ENCODE data around the gene LYZL1. TPM values are rescaled to one million over a fixed set of nuclear protein-coding genes. Genes with fewer than 3 reads are reported as not detected.

The LYZL1 gene
- total RNA-seq, 3 donors from 2014 or later, result not detected

DNA sequence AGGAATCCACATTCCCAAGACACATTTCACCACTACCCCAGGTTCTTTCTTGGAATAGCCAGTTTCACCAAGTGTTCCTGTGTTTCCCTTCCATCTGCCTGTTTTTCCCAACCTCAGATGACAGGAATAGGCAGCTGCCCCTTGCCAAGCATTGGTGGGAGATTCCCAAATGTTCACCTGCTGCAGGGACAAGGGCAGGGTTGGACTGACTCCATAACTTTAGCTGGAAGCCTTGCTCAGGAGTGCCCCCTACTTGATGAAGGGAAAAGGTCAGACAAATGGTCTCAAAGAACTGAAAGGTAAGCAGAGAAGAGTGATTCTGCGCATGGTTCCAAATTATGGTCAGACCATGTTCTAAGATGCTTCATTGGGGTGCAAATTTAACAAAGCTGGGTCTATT is 45.1 kb upstream of the LYZL1 start:
- DNase-seq (ENCODE audit: low spot score in 2 of 2), result no peak
- H3K4me3 ChIP-seq, result no peak overlapping the region
- H3K27ac ChIP-seq, result no peak overlapping the region
- TF ChIP-seq POLR2A (IDR thresholded peaks at IDR 0.05) (no peak), POLR2AphosphoS5 (IDR thresholded peaks at IDR 0.05) (no peak)
- TF ChIP-seq, protein P1, sequence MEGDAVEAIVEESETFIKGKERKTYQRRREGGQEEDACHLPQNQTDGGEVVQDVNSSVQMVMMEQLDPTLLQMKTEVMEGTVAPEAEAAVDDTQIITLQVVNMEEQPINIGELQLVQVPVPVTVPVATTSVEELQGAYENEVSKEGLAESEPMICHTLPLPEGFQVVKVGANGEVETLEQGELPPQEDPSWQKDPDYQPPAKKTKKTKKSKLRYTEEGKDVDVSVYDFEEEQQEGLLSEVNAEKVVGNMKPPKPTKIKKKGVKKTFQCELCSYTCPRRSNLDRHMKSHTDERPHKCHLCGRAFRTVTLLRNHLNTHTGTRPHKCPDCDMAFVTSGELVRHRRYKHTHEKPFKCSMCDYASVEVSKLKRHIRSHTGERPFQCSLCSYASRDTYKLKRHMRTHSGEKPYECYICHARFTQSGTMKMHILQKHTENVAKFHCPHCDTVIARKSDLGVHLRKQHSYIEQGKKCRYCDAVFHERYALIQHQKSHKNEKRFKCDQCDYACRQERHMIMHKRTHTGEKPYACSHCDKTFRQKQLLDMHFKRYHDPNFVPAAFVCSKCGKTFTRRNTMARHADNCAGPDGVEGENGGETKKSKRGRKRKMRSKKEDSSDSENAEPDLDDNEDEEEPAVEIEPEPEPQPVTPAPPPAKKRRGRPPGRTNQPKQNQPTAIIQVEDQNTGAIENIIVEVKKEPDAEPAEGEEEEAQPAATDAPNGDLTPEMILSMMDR (IDR thresholded peaks at IDR 0.05), result no peak
- no peaks in the 10 kb centered on the region for H3K36me3 ChIP-seq
- intact Hi-C loops (cut with DNase I; ENCODE audit: low total_unique reads), result no loop called here
- H3K9me3 ChIP-seq, result no peaks in the 10 kb centered on the region
- no peaks in the 10 kb centered on the region for H3K4me1 ChIP-seq
- no peaks in the 10 kb centered on the region for H3K27me3 ChIP-seq

DNA sequence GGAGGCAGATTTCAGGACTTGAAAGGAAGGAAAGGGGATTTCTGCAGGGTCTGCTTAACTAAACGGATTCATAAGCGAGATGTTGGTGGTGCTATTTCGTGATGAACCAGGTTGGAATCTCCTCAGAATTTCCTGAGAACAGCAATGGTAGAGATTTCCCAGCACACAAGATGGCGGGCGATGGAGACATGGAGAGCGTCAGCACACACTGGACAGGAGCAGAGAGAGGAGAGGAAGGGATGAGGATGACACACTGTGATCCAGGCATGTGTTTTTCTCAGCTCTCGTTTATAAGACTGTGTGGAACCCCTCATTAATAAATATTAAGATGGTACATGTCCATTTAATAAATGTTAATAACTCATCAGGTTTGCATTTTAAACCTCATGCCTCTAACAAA is 43.9 kb upstream of the LYZL1 start:
- Histone ChIP-seq H3K27me3 (no peaks in the 10 kb centered on the region), H3K36me3 (no peaks in the 10 kb centered on the region), H3K4me1 (no peaks in the 10 kb centered on the region), H3K4me3 (no peak overlapping the region), H3K9me3 (no peaks in the 10 kb centered on the region), H3K27ac (peak overlapping the region in 1 of 2 donors; percentile 1)
- DNase-seq (ENCODE audit: low spot score in 2 of 2), result no peak
- intact Hi-C loops (cut with DNase I; ENCODE audit: low total_unique reads), result no loop called here
- TF ChIP-seq, protein P1 (IDR thresholded peaks at IDR 0.05), result no peak
- TF ChIP-seq POLR2A (IDR thresholded peaks at IDR 0.05) (no peak), POLR2AphosphoS5 (IDR thresholded peaks at IDR 0.05) (no peak)

DNA sequence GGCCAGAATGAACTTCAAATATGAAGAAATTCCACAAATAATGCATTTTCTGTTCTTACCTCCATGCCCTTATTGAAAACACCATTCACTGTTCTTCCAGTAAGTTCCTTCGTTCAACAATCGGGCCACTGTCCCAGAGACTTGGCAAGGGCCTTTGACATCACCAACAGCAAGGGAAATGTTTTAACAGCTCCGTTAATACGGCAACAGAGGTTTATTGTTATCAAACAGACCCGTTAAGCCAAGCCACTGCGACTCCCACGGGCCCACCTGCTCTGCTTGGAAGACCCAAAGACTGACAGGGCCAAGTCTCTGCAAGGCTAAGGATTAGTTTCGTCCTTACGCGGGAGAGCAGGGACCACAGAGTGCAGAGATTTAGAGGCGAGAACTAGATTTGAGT is 43.4 kb upstream of the LYZL1 start:
- Histone ChIP-seq H3K36me3 (no peaks in the 10 kb centered on the region), H3K4me1 (no peaks in the 10 kb centered on the region), H3K27ac (peak overlapping the region in 1 of 2 donors; percentile 1), H3K4me3 (no peak overlapping the region), H3K27me3 (no peaks in the 10 kb centered on the region), H3K9me3 (no peaks in the 10 kb centered on the region)
- intact Hi-C loops (cut with DNase I; ENCODE audit: low total_unique reads), result no loop called here
- TF ChIP-seq POLR2A (IDR thresholded peaks at IDR 0.05), result no peak
- TF ChIP-seq, protein P1 (IDR thresholded peaks at IDR 0.05), result no peak
- no peak for TF ChIP-seq POLR2AphosphoS5 (IDR thresholded peaks at IDR 0.05)
- peak in 1 of 2 donors; percentile 45 for DNase-seq (ENCODE audit: low spot score in 2 of 2)

DNA sequence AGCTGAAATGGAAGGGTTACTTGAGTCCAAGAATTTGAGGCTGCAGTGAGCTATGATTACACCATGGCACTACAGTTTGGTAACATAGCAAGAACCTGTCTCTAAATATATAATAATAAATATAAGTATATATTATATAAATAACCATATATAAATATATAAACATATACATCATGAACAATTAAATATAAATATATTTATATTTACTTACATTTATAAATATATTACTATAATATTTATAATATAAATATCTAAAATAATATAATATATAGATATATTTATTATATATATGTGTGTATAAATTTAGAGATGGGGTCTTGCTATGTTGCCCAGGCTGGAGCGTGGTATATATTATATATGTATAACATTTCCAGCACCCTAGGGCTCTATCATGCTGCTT is 42.4 kb upstream of the LYZL1 start:
- TF ChIP-seq POLR2AphosphoS5 (IDR thresholded peaks at IDR 0.05) (no peak), POLR2A (IDR thresholded peaks at IDR 0.05) (no peak)
- TF ChIP-seq, protein P1 (IDR thresholded peaks at IDR 0.05), result no peak

DNA sequence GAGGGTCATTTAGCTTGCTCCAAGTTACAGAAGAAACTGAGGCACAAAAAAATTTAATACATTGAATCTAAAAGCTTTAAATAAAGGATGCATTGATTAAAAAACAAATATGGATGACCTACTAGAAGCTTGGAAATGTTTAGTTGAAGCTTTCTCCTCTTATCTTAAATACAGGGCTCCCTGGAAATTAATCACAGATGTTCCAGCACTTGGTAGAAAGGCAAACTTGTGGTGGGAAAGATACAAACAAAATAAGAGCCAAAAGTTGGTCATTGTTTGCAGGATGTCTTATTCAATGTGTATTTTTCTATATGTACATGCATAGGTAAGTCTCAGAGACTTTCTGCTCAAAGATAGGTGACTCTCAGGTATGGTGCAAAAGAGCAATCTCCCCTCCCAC is 40.7 kb upstream of the LYZL1 start:
- TF ChIP-seq, protein P1 (IDR thresholded peaks at IDR 0.05), result no peak
- TF ChIP-seq POLR2A (IDR thresholded peaks at IDR 0.05), result no peak
- TF ChIP-seq POLR2AphosphoS5 (IDR thresholded peaks at IDR 0.05), result no peak
- no peaks in the 10 kb centered on the region for H3K9me3 ChIP-seq
- DNase-seq (ENCODE audit: low spot score in 2 of 2), result no peak
- H3K36me3 ChIP-seq, result no peaks in the 10 kb centered on the region
- intact Hi-C loops (cut with DNase I; ENCODE audit: low total_unique reads), result no loop called here
- H3K4me3 ChIP-seq, result no peak overlapping the region
- no peaks in the 10 kb centered on the region for H3K4me1 ChIP-seq
- H3K27me3 ChIP-seq, result peaks cover 0 to 5% of the 10 kb centered on the region in 2 donors
- H3K27ac ChIP-seq, result no peak overlapping the region

More for the DNA sequence above, 42.4 kb upstream of the LYZL1 start:
- H3K27ac ChIP-seq, result no peak overlapping the region
- intact Hi-C loops (cut with DNase I; ENCODE audit: low total_unique reads), result no loop called here
- H3K9me3 ChIP-seq, result no peaks in the 10 kb centered on the region
- no peaks in the 10 kb centered on the region for H3K36me3 ChIP-seq
- no peaks in the 10 kb centered on the region for H3K27me3 ChIP-seq
- no peak for DNase-seq (ENCODE audit: low spot score in 2 of 2)
- H3K4me1 ChIP-seq, result no peaks in the 10 kb centered on the region
- no peak overlapping the region for H3K4me3 ChIP-seq

Measured in breast epithelium (tissue), 4 donors.